ENCODE measurements around the gene ARHGEF7.

Gene ARHGEF7

GRCh38 chr13:111225166-111225565, 110.1 kb downstream of the ARHGEF7 start:
- DNase-seq (ENCODE audit: low read depth in 2 of 2): no peak

GRCh38 chr13:111225810-111226546, 110.9 kb downstream of the ARHGEF7 start:
- no peak for DNase-seq (ENCODE audit: low read depth in 2 of 2)

- no peak for DNase-seq (ENCODE audit: low read depth in 2 of 2)
Measured at GRCh38 chr13:111227405-111227804, 112.3 kb downstream of the ARHGEF7 start.

- DNase-seq (ENCODE audit: low read depth in 2 of 2): no peak
Measured at GRCh38 chr13:111228262-111229144, 113.4 kb downstream of the ARHGEF7 start.

- no peak for DNase-seq (ENCODE audit: low read depth in 2 of 2)
Measured at GRCh38 chr13:111230385-111230930, 115.3 kb downstream of the ARHGEF7 start.

GRCh38 chr13:111232191-111232590, 117.1 kb downstream of the ARHGEF7 start:
- DNase-seq (ENCODE audit: low read depth in 2 of 2): no peak

- DNase-seq (ENCODE audit: low read depth in 2 of 2): no peak
Measured at GRCh38 chr13:111233080-111233479, 118.0 kb downstream of the ARHGEF7 start.

GRCh38 chr13:111239764-111240670, 124.9 kb downstream of the ARHGEF7 start:
- no peak for DNase-seq (ENCODE audit: low read depth in 2 of 2)

GRCh38 chr13:111241006-111241755, 126.1 kb downstream of the ARHGEF7 start:
- DNase-seq (ENCODE audit: low read depth in 2 of 2): no peak

GRCh38 chr13:111241862-111242261, 126.8 kb downstream of the ARHGEF7 start:
- no peak for DNase-seq (ENCODE audit: low read depth in 2 of 2)

GRCh38 chr13:111242585-111242984, 127.5 kb downstream of the ARHGEF7 start:
- DNase-seq (ENCODE audit: low read depth in 2 of 2): no peak

GRCh38 chr13:111243981-111244380, 128.9 kb downstream of the ARHGEF7 start:
- DNase-seq (ENCODE audit: low read depth in 2 of 2): no peak

GRCh38 chr13:111245576-111246384, 130.7 kb downstream of the ARHGEF7 start:
- no peak for DNase-seq (ENCODE audit: low read depth in 2 of 2)

GRCh38 chr13:111247552-111247951, 132.4 kb downstream of the ARHGEF7 start:
- no peak for DNase-seq (ENCODE audit: low read depth in 2 of 2)

- DNase-seq (ENCODE audit: low read depth in 2 of 2): no peak
Measured at GRCh38 chr13:111248822-111249221, 133.7 kb downstream of the ARHGEF7 start.

- DNase-seq (ENCODE audit: low read depth in 2 of 2): no peak
Measured at GRCh38 chr13:111249637-111250360, 134.7 kb downstream of the ARHGEF7 start.

- DNase-seq (ENCODE audit: low read depth in 2 of 2): no peak
Measured at GRCh38 chr13:111251646-111252445, 136.7 kb downstream of the ARHGEF7 start.
